Suprapubic skin (tissue), 4 donors: ENCODE measurements around the gene C1QTNF8. TPM values are rescaled to one million over a fixed set of nuclear protein-coding genes. Genes with fewer than 3 reads are reported as not detected.

Source experiments
- DNase-seq, 2 donors: peaks; one replicate each; pipeline ENCODE4 v3.0.0-alpha.2; 2019; ENCODE audit warnings: low spot score in 2 of 2
- H3K27ac ChIP-seq: fragments of 200-600 bp; sonication (generic); one replicate; pipeline ENCODE4 v1.5.1; 2019
- H3K27me3 ChIP-seq: fragments of 200-600 bp; sonication (generic); one replicate; pipeline ENCODE4 v1.5.1; 2019
- H3K36me3 ChIP-seq: fragments of 200-600 bp; sonication (generic); one replicate; pipeline ENCODE4 v1.5.1; 2019
- H3K4me1 ChIP-seq: fragments of 200-600 bp; sonication (generic); one replicate; pipeline ENCODE4 v1.5.1; 2019
- H3K4me3 ChIP-seq: fragments of 200-600 bp; sonication (generic); one replicate; pipeline ENCODE4 v1.5.1; 2019; ENCODE audit warnings: mild to moderate bottlenecking
- H3K9me3 ChIP-seq: fragments of 200-600 bp; sonication (generic); one replicate; pipeline ENCODE4 v1.5.1; 2019
- EP300 ChIP-seq: sonication (generic); formaldehyde crosslinking; IDR thresholded peaks from one replicate; pipeline ENCODE4 v1.6.1; 2017; ENCODE audit warnings: antibody characterized with exemption
- POLR2A ChIP-seq, 2 donors: fragments of 450-650 bp; IDR thresholded peaks; one replicate each; pipeline ENCODE4 v1.6.1; 2017; ENCODE audit warnings: antibody characterized with exemption in 2 of 2, mild to moderate bottlenecking in 2 of 2, moderate library complexity in 2 of 2
- POLR2AphosphoS5 ChIP-seq, 3 donors: sonication (generic); formaldehyde crosslinking; IDR thresholded peaks; one replicate each; pipeline ENCODE4 v1.6.1; 2017; ENCODE audit warnings: antibody characterized with exemption in 3 of 3
- WGBS: methylation state at CpG from one replicate; pipeline ENCODE4 v1.1.5; 2018; 5-methylcytosine and 5-hydroxymethylcytosine counted together
- total RNA-seq, 4 donors: library from RNA; depleted of rRNA; stranded (reverse); fragments of >200 nt; gene quantifications; one replicate each; pipeline ENCODE4 v1.1.0, GENCODE V29; 2016
- TF ChIP-seq, protein P1 (sequence below), 2 donors: fragments of 200-600 bp in 1 of 2; fragments of 450-650 bp in 1 of 2; sonication (generic) in 1 of 2; IDR thresholded peaks; one replicate each; pipeline ENCODE4 v1.5.1; 2016 to 2019; ENCODE audit warnings: antibody characterized with exemption in 2 of 2, mild to moderate bottlenecking in 1 of 2, moderate library complexity in 1 of 2

The C1QTNF8 gene
- total RNA-seq, 4 donors from 2014 or later = not detected

DNA sequence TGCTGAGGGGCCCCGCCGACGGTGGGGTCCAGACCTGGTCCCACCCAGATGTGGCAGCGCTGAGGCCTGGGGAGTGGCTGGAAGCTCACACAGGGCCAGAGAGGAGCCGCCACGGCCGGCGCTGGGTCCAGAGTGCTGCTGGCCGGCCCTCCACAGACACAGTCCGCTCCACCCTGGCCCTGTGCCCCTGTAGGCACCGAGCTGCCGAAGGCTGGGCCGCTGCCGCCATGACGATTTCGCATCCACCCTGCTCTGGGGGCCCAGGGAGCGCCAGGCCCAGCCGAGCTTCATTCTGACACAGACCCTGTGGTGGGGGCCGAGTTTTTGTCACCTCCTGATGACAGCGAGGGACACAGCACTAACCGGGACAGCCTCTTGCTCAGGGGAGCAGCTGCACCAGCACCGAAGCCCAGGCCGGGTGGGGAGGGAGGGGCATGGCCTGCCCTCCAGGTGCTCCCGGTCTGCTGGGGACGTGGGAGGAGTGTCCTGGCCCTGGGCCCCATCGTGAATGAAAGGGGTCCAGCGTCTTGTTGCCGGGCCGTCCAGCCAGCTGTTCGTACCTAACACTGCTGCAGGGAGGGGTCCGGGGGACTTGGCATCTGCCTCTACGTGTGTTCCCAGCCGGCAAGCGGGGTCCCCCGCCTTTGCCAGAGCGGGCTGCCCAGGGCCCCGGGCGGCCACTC lies 50.6 kb downstream of the C1QTNF8 start:
- no peak overlapping the region for H3K27ac ChIP-seq
- peaks cover 83% of the 10 kb centered on the region for H3K27me3 ChIP-seq
- no peak overlapping the region for H3K4me3 ChIP-seq
- WGBS = 40% methylated on average over 1 of the region's 38 CpGs
- H3K4me1 ChIP-seq = peaks cover 23% of the 10 kb centered on the region
- no peaks in the 10 kb centered on the region for H3K9me3 ChIP-seq
- TF ChIP-seq POLR2AphosphoS5 (IDR thresholded peaks at IDR 0.05) (no peak), POLR2A (IDR thresholded peaks at IDR 0.05) (no peak), EP300 (no peak)
- TF ChIP-seq, protein P1, sequence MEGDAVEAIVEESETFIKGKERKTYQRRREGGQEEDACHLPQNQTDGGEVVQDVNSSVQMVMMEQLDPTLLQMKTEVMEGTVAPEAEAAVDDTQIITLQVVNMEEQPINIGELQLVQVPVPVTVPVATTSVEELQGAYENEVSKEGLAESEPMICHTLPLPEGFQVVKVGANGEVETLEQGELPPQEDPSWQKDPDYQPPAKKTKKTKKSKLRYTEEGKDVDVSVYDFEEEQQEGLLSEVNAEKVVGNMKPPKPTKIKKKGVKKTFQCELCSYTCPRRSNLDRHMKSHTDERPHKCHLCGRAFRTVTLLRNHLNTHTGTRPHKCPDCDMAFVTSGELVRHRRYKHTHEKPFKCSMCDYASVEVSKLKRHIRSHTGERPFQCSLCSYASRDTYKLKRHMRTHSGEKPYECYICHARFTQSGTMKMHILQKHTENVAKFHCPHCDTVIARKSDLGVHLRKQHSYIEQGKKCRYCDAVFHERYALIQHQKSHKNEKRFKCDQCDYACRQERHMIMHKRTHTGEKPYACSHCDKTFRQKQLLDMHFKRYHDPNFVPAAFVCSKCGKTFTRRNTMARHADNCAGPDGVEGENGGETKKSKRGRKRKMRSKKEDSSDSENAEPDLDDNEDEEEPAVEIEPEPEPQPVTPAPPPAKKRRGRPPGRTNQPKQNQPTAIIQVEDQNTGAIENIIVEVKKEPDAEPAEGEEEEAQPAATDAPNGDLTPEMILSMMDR (IDR thresholded peaks at IDR 0.05) = no peak
- DNase-seq = no peak
- H3K36me3 ChIP-seq = no peaks in the 10 kb centered on the region

DNA sequence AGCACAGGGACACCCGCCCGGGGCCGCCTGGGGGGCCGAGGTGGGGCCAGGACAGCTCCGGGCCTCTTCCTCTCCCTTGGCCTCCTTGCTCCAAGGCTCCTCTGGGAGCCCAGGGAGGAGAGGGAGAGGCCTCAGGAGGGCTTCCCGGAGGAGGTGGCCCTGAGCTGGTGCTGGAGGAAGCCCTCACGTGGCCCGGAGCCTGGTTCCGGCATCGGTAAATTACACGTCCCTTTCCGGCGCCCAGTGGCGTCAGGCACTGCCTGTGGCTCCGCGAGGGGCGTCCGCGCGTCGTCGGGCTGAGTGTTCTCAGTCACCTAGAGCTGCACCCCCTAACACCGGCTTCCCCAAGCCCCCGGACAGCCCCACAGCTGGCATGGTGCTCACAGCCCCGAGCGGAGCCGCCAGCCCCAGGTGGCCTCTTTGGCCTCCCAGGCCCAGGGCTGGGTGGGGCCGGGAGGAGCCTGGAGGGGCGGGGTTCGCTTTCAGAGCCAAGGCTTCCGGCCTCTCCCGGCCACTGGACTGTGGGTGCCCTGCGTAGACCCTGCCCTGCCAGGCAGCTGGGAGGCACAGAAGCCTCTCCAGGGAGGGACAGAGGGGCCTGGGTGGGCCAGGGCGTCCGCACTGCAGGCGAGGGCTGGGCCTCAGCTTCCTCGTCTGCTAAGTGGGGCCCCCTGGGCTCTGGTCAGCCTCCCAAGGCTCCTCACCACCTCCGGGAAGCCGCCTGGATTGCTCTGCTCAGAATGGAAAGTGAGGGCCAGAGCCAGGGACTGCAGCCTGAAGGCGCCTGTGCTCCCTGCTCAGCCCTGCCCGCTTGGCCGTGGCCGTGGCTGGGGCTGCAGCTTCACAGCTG lies 51.4 kb downstream of the C1QTNF8 start:
- Histone ChIP-seq H3K27me3 (peaks cover 82% of the 10 kb centered on the region), H3K27ac (no peak overlapping the region), H3K36me3 (no peaks in the 10 kb centered on the region), H3K4me1 (peaks cover 23% of the 10 kb centered on the region), H3K4me3 (no peak overlapping the region), H3K9me3 (no peaks in the 10 kb centered on the region)
- no peak for TF ChIP-seq EP300
- no peak for TF ChIP-seq POLR2A (IDR thresholded peaks at IDR 0.05)
- TF ChIP-seq, protein P1 (IDR thresholded peaks at IDR 0.05) = no peak
- no peak for TF ChIP-seq POLR2AphosphoS5 (IDR thresholded peaks at IDR 0.05)
- DNase-seq = no peak
- WGBS = no CpG with 5 or more reads among the region's 43 CpGs

DNA sequence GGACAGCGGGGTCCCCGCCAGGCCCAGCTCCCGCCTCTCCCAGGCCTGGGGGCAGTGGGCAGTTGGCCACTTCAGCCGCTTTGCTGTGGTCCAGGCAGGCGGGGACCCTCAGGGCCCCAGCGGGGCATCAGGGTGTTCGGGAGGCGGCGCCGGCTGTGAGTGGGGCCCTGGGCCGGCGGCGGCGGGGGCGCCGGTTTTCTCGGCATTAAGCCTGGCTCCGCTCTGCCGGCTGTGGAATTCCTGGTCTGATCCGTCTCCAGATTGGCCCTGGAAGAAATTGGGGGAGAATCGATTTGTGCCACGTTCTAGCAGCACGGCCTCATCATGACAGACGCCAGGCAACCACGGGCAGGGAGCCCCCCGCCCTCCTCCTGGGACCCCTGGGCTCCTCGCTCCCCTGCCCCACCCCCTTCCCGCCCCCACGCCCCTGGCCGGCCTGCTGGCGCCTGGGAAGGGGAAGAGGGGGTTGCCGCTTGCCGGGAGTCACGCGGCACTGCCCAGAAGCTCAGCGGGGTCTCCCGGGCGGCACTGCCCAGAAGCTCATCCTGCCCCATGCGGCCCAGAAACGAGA lies 52.1 kb downstream of the C1QTNF8 start:
- no peak for TF ChIP-seq POLR2A (IDR thresholded peaks at IDR 0.05)
- Histone ChIP-seq H3K27ac (no peak overlapping the region), H3K4me1 (peaks cover 23% of the 10 kb centered on the region), H3K27me3 (peaks cover 84% of the 10 kb centered on the region), H3K36me3 (no peaks in the 10 kb centered on the region), H3K9me3 (no peaks in the 10 kb centered on the region), H3K4me3 (no peak overlapping the region)
- DNase-seq = no peak
- 12% methylated on average over 14 of the region's 40 CpGs for WGBS

DNA sequence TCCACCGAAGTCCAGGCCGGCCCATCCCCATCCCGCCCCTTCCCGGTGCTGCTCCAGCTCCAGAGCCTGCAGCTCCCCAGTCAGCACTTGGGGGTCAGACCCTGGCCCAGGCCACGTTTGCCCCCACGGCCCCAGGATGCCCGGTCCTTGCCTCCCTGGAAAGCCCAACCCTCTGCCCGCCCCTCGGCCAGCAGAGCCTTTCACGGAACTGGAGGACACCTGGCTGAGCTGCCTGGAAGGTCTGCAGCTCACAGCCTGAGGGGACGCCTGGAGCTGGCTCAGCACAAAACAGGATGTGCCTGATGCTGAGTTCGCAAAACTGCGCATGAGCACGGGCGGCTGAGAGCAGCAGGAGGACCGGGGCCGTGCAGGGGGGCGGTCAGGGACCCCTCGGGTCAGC lies 53.2 kb downstream of the C1QTNF8 start:
- WGBS = 64% methylated on average over 3 of the region's 19 CpGs
- Histone ChIP-seq H3K27ac (no peak overlapping the region), H3K36me3 (no peaks in the 10 kb centered on the region), H3K4me3 (no peak overlapping the region), H3K4me1 (peaks cover 18% of the 10 kb centered on the region), H3K27me3 (peaks cover 84% of the 10 kb centered on the region), H3K9me3 (no peaks in the 10 kb centered on the region)
- TF ChIP-seq, protein P1 (IDR thresholded peaks at IDR 0.05) = no peak
- TF ChIP-seq EP300 = no peak
- no peak for TF ChIP-seq POLR2AphosphoS5 (IDR thresholded peaks at IDR 0.05)
- TF ChIP-seq POLR2A (IDR thresholded peaks at IDR 0.05) = no peak
- DNase-seq = no peak

DNA sequence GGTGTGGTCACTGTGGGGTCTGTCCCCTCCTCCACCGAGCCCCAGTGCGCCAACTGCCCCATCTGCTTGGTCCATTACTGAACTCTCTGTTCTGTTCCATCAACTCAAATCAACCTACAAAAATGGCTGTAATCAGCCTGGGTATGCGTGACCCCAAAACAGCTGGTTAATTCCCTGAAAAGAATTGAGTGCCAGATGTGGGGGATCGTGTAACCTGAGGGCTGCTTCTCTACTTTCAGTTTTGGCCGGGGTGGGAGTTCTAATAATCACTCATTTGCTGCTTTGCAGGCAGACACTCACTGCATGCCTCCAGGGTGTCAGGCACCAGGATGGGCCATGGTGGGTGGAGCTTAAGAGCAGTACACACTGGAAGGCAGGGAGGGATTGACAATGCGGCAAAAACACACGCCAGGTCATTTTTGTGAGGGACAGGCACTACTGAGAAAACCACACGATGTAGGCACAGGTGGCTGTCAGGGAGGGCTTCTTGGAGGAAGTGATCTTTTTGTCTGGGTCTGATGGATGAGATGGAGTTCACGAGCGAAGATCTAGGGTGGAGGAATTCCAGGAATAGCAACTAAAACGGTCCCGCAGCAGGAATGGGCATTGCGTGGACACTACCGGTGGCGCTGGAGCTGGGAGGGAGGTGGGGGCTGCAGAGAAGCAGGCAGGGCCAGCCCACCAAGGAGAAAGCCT lies 53.8 kb downstream of the C1QTNF8 start:
- no peaks in the 10 kb centered on the region for H3K9me3 ChIP-seq
- WGBS = 85% methylated on average over 15 of the region's 15 CpGs
- H3K27me3 ChIP-seq = peaks cover 84% of the 10 kb centered on the region
- no peaks in the 10 kb centered on the region for H3K36me3 ChIP-seq
- no peak overlapping the region for H3K4me3 ChIP-seq
- no peak for DNase-seq
- TF ChIP-seq POLR2AphosphoS5 (IDR thresholded peaks at IDR 0.05) (no peak), EP300 (no peak), POLR2A (IDR thresholded peaks at IDR 0.05) (no peak)
- TF ChIP-seq, protein P1 (IDR thresholded peaks at IDR 0.05) = no peak
- no peak overlapping the region for H3K27ac ChIP-seq
- peaks cover 22% of the 10 kb centered on the region for H3K4me1 ChIP-seq
